OCI-LY7 (cell line): ENCODE data around the gene DNASE2B. TPM values are rescaled to one million over a fixed set of nuclear protein-coding genes. Genes with fewer than 3 reads are reported as not detected.

ENCODE experiments used
- BruUV-seq: library from RNA; stranded (reverse); fragments of 400-500 nt; replicated peaks from 2 replicates; lab custom pipeline; 2021; lab: Mats Ljungman, UMichigan
- CTCF ChIA-PET: fragments of 300-600 bp; sonication (Branson Sonifier 250); formaldehyde crosslinking; loops from one replicate; lab custom pipeline; 2022; ENCODE audit warnings: antibody characterized with exemption; ENCODE audit not compliant: unreplicated experiment; lab: Charles Lee
- POLR2A ChIA-PET: fragments of 300-600 bp; sonication (Branson Sonifier 250); formaldehyde crosslinking; loops from one replicate; lab custom pipeline; 2022; ENCODE audit warnings: antibody characterized with exemption; lab: Charles Lee
- DNase-seq: peaks from one replicate; pipeline ENCODE4 v3.0.0-alpha.2; 2015; ENCODE audit warnings: low spot score
- H2AFZ ChIP-seq: fragments of 200-600 bp; sonication (generic), shearing (Covaris generic); 2 replicates; pipeline ENCODE4 v1.6.1; 2014; ENCODE audit warnings: mild to moderate bottlenecking, antibody characterized with exemption, low read length, moderate library complexity
- H3K27ac ChIP-seq: fragments of 200-600 bp; sonication (generic); 2 replicates; pipeline ENCODE4 v1.5.1; 2014; ENCODE audit warnings: mixed run types, low read depth, mild to moderate bottlenecking, moderate library complexity, low read length, inconsistent platforms; ENCODE audit not compliant: poor library complexity, severe bottlenecking
- H3K36me3 ChIP-seq: fragments of 200-600 bp; sonication (generic); 2 replicates; pipeline ENCODE4 v1.6.1; 2014; ENCODE audit warnings: mild to moderate bottlenecking, antibody characterized with exemption, low read length, moderate library complexity, mixed read lengths; ENCODE audit not compliant: insufficient read depth
- H3K4me1 ChIP-seq: fragments of 200-600 bp; sonication (generic); 2 replicates; pipeline ENCODE4 v1.5.1; 2014; ENCODE audit warnings: mild to moderate bottlenecking, low read length; ENCODE audit not compliant: insufficient read depth, poor library complexity, severe bottlenecking
- H3K4me2 ChIP-seq: fragments of 200-600 bp; sonication (generic); 2 replicates; pipeline ENCODE4 v1.6.1; 2014; ENCODE audit warnings: mild to moderate bottlenecking, low read length
- H3K4me3 ChIP-seq: fragments of 200-600 bp; sonication (generic); 2 replicates; pipeline ENCODE4 v1.5.1; 2014; ENCODE audit warnings: mild to moderate bottlenecking, low read depth, low read length; ENCODE audit not compliant: poor library complexity, severe bottlenecking
- H3K79me2 ChIP-seq: fragments of 200-600 bp; sonication (generic); 2 replicates; pipeline ENCODE4 v1.6.1; 2016; ENCODE audit warnings: low read depth, mild to moderate bottlenecking, low read length, moderate library complexity, mixed read lengths; ENCODE audit not compliant: insufficient read depth
- H3K9me2 ChIP-seq: fragments of 200-600 bp; sonication (generic); 2 replicates; pipeline ENCODE4 v1.6.1; 2016; ENCODE audit warnings: mild to moderate bottlenecking, low read length, mixed read lengths; ENCODE audit not compliant: insufficient read depth
- H3K9me3 ChIP-seq: fragments of 200-600 bp; sonication (generic); 2 replicates; pipeline ENCODE4 v1.6.1; 2014; ENCODE audit warnings: mild to moderate bottlenecking, mixed run types, low read length, mixed read lengths
- H4K20me1 ChIP-seq: fragments of 200-600 bp; sonication (generic); 2 replicates; pipeline ENCODE4 v1.6.1; 2014; ENCODE audit warnings: mild to moderate bottlenecking, antibody characterized with exemption, low read length, moderate library complexity, mixed read lengths; ENCODE audit not compliant: insufficient read depth
- CTCF ChIP-seq: fragments of 200-600 bp; sonication (generic); conservative IDR thresholded peaks from 2 replicates; pipeline ENCODE4 v1.5.1; 2014; ENCODE audit warnings: mild to moderate bottlenecking, antibody characterized with exemption, low read length, moderate library complexity, mixed read lengths
- EZH2phosphoT487 ChIP-seq: fragments of 200-600 bp; sonication (generic); IDR thresholded peaks from 2 replicates; pipeline ENCODE4 v1.6.1; 2018; ENCODE audit warnings: low read depth, borderline replicate concordance, mild to moderate bottlenecking, mixed run types, antibody characterized with exemption, low read length, moderate library complexity, mixed read lengths
- intact Hi-C: fragments of 100-400 bp; cut with micrococcal nuclease; formaldehyde crosslinking; loops from one replicate; pipeline ENCODE4 v1.10.0; 2022; ENCODE audit not compliant: unreplicated experiment
- total RNA-seq, 2 experiments: library from RNA; depleted of rRNA in 1 of 2; stranded (reverse); fragments of >200 nt in 1 of 2; shearing (Covaris generic) in 1 of 2; gene quantifications; 2 replicates each; pipeline ENCODE4 v1.2.3, GENCODE V29; 2014 to 2022

The DNASE2B gene
- total RNA-seq, 2 experiments from 2014 or later: 0.22 TPM; not detected in 1

DNA sequence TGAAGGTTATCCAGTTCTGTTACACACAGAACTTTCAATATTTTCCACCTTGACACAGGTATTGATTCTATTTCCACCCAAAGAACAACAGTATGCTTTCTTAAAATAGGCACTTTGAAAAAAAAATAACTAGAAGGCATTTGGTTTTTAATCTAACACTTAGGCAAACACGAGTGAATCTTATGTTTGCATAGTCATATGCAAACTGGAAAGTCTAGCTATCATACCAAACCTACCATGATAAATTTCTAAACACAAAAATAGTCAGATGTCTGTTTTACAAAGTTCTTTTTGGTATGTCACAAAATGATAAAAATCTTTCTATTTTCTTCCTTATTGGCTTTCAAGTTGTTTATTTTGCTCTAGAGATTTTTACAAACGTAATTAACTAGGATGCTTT is 11.6 kb downstream of the DNASE2B start:
- Histone ChIP-seq H3K9me2 (no peaks in the 10 kb centered on the region), H3K79me2 (no peaks in the 10 kb centered on the region), H3K27ac (no peak overlapping the region), H3K4me3 (no peak overlapping the region), H3K9me3 (no peaks in the 10 kb centered on the region), H3K4me1 (no peaks in the 10 kb centered on the region), H3K36me3 (no peaks in the 10 kb centered on the region), H4K20me1 (no peaks in the 10 kb centered on the region), H3K4me2 (no peak overlapping the region), H2AFZ (no peak overlapping the region)
- no peak for TF ChIP-seq CTCF
- no peak for TF ChIP-seq EZH2phosphoT487
- POLR2A ChIA-PET: interaction anchor here (0.8 to 1.2 kb wide), 3 partner anchors 9 to 463 kb away, joined by 3 to 4 read pairs (median 3); no protein-coding TSS in a partner anchor
- no peak for DNase-seq
- CTCF ChIA-PET: no interaction called here
- BruUV-seq: no TSS peak
- intact Hi-C loops: no loop called here

DNA sequence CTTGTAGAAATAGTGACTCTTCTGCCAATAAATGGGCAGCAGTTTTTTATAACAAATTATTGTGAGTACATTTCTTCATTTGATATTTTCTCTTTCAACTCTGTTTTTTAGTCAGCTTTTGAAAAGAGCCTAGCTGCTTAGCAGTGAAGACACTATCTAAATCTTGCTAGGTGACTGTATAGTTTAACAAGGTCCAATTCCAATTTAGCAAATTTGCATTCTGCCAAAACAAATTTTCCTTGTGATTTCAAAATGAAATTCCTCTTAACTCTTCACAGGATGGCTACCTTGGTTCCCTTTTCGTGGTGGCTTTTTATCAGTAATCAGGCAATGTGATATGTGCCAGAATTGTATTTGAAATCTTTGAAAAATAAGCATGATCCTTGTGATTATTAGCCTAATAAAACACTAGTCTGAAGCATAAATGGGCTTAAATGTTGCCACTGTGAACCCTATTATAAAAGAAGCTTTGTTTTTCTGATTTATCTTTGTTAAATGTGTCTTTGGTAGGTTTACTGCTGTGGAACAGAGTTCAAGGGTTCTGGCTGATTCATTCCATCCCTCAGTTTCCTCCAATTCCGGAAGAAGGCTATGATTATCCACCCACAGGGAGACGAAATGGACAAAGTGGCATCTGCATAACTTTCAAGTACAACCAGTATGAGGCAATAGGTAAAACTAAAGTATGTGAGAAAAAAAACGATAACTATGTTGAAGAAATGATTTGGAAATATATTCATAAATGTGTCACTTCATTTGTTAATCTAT is 12.2 kb downstream of the DNASE2B start:
- TF ChIP-seq EZH2phosphoT487 (no peak), CTCF (no peak)
- intact Hi-C loops: no loop called here
- Histone ChIP-seq H3K4me2 (no peak overlapping the region), H3K36me3 (no peaks in the 10 kb centered on the region), H3K4me3 (no peak overlapping the region), H3K9me2 (no peaks in the 10 kb centered on the region), H3K79me2 (no peaks in the 10 kb centered on the region), H3K4me1 (no peaks in the 10 kb centered on the region), H2AFZ (no peak overlapping the region), H4K20me1 (no peaks in the 10 kb centered on the region), H3K27ac (no peak overlapping the region), H3K9me3 (no peaks in the 10 kb centered on the region)
- BruUV-seq: no TSS peak
- CTCF ChIA-PET: interaction anchor here (0.7 kb wide), 1 partner anchor 11 kb away, joined by 9 read pairs; no protein-coding TSS in a partner anchor
- no peak for DNase-seq
- POLR2A ChIA-PET: interaction anchor here (0.8 to 1.3 kb wide), 4 partner anchors 8 to 464 kb away, joined by 3 to 10 read pairs (median 4); no protein-coding TSS in a partner anchor

GRCh38 chr1:84412316-84412942 is 14.1 kb downstream of the DNASE2B start:
- CTCF ChIA-PET: no interaction called here

More at GRCh38 chr1:84412316-84412942, 14.1 kb downstream of the DNASE2B start:
- no peak overlapping the region for H3K27ac ChIP-seq
- H3K4me3 ChIP-seq: no peak overlapping the region
- no peaks in the 10 kb centered on the region for H3K9me3 ChIP-seq
- BruUV-seq: no TSS peak
- no peak for DNase-seq
- intact Hi-C loops: no loop called here
- H3K9me2 ChIP-seq: no peaks in the 10 kb centered on the region
- H3K4me1 ChIP-seq: no peaks in the 10 kb centered on the region
- no peaks in the 10 kb centered on the region for H4K20me1 ChIP-seq
- TF ChIP-seq CTCF (no peak), EZH2phosphoT487 (no peak)
- POLR2A ChIA-PET: interaction anchor here (0.8 kb wide), 1 partner anchor 337 kb away, joined by 3 read pairs; no protein-coding TSS in a partner anchor
- H3K4me2 ChIP-seq: no peak overlapping the region
- no peak overlapping the region for H2AFZ ChIP-seq
- H3K79me2 ChIP-seq: no peaks in the 10 kb centered on the region
- H3K36me3 ChIP-seq: no peaks in the 10 kb centered on the region
